ENCODE results near the gene SH2D1B. TPM values are rescaled to one million over a fixed set of nuclear protein-coding genes. Genes with fewer than 3 reads are reported as not detected.

The SH2D1B gene
- total and polyA plus RNA-seq, 4 donors, result 0.17 to 0.84 (median 0.30) TPM

DNA sequence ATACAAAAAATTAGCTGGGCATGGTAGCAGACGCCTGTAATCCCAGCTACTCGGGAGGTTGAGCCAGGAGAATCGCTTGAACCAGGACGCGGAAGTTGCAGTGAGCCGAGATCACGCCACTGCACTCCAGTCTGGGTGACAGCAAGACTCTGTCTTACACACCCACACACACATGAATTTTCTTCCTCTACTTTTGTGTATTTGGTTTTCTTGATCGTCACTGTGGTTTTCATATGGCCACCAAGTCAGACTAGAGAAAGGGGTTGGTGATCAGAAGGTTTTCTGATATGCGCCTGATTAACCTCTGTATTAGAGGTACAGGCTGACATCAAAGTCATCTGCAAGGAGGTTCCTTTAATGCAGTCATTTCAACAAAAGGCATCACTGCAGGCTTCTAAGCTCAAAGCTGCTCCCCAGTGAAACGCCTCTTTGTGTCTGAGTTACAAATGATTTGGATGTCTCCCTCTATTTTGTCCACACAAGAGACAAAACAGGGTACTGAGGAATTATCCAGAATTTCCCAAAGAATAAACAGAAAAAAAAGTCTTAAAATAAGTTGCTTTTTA, 11.1 kb downstream of the SH2D1B start:
- 92% methylated on average over 10 of the region's 10 CpGs for WGBS

More for the DNA sequence above, 11.1 kb downstream of the SH2D1B start:
- no peak overlapping the region for H3K27ac ChIP-seq (ENCODE audit: low read depth in 1 of 2, low read length in 2 of 2)
- no peak overlapping the region for H3K9ac ChIP-seq (ENCODE audit: low read depth in 1 of 2, low read length in 2 of 2)
- no peaks in the 10 kb centered on the region for H3K9me3 ChIP-seq (ENCODE audit: control insufficient read depth in 4 of 4, low read length in 3 of 4)
- peaks cover 0 to 2% (median 0%) of the 10 kb centered on the region in 4 donors for H3K27me3 ChIP-seq (ENCODE audit: control insufficient read depth in 4 of 4, insufficient read depth in 4 of 4, low read length in 3 of 4)
- H3K4me1 ChIP-seq (ENCODE audit: control insufficient read depth in 4 of 4, insufficient read depth in 4 of 4, low read length in 3 of 4), result no peaks in the 10 kb centered on the region
- no peak overlapping the region for H3K4me3 ChIP-seq (ENCODE audit: low read depth in 1 of 3, low read length in 3 of 3)
- TF ChIP-seq EGR1 (IDR thresholded peaks at IDR 0.05; ENCODE audit: low read depth in 2 of 2) (no peak), RXRA (IDR thresholded peaks at IDR 0.05) (no peak), NR2F2 (IDR thresholded peaks at IDR 0.05) (no peak), JUND (IDR thresholded peaks at IDR 0.05) (no peak), FOXA1 (IDR thresholded peaks at IDR 0.05) (no peak), SP1 (IDR thresholded peaks at IDR 0.05) (no peak), YY1 (IDR thresholded peaks at IDR 0.05) (no peak), REST (IDR thresholded peaks at IDR 0.05) (no peak), FOXA2 (IDR thresholded peaks at IDR 0.05) (no peak), HNF4A (conservative IDR thresholded peaks at IDR 0.05) (no peak), TAF1 (conservative IDR thresholded peaks at IDR 0.05) (no peak), HNF4G (IDR thresholded peaks at IDR 0.05) (no peak), GABPA (IDR thresholded peaks at IDR 0.05 in 1 of 2, conservative IDR thresholded peaks at IDR 0.05 in 1 of 2) (no peak), RAD21 (IDR thresholded peaks at IDR 0.05) (no peak), MAX (IDR thresholded peaks at IDR 0.05) (no peak)
- TF ChIP-seq, protein P1, sequence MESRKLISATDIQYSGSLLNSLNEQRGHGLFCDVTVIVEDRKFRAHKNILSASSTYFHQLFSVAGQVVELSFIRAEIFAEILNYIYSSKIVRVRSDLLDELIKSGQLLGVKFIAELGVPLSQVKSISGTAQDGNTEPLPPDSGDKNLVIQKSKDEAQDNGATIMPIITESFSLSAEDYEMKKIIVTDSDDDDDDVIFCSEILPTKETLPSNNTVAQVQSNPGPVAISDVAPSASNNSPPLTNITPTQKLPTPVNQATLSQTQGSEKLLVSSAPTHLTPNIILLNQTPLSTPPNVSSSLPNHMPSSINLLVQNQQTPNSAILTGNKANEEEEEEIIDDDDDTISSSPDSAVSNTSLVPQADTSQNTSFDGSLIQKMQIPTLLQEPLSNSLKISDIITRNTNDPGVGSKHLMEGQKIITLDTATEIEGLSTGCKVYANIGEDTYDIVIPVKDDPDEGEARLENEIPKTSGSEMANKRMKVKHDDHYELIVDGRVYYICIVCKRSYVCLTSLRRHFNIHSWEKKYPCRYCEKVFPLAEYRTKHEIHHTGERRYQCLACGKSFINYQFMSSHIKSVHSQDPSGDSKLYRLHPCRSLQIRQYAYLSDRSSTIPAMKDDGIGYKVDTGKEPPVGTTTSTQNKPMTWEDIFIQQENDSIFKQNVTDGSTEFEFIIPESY (IDR thresholded peaks at IDR 0.05), result no peak
- TF ChIP-seq, protein P2, sequence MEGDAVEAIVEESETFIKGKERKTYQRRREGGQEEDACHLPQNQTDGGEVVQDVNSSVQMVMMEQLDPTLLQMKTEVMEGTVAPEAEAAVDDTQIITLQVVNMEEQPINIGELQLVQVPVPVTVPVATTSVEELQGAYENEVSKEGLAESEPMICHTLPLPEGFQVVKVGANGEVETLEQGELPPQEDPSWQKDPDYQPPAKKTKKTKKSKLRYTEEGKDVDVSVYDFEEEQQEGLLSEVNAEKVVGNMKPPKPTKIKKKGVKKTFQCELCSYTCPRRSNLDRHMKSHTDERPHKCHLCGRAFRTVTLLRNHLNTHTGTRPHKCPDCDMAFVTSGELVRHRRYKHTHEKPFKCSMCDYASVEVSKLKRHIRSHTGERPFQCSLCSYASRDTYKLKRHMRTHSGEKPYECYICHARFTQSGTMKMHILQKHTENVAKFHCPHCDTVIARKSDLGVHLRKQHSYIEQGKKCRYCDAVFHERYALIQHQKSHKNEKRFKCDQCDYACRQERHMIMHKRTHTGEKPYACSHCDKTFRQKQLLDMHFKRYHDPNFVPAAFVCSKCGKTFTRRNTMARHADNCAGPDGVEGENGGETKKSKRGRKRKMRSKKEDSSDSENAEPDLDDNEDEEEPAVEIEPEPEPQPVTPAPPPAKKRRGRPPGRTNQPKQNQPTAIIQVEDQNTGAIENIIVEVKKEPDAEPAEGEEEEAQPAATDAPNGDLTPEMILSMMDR (IDR thresholded peaks at IDR 0.05; ENCODE audit: low read depth, low read length, missing input control), result no peak
- TF ChIP-seq, protein P3, sequence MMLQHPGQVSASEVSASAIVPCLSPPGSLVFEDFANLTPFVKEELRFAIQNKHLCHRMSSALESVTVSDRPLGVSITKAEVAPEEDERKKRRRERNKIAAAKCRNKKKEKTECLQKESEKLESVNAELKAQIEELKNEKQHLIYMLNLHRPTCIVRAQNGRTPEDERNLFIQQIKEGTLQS (IDR thresholded peaks at IDR 0.05), result no peak
- DNase-seq (ENCODE audit: low spot score), result no peak
- H3K36me3 ChIP-seq (ENCODE audit: control insufficient read depth in 4 of 4, insufficient read depth in 3 of 4, low read depth in 1 of 4, low read length in 3 of 4), result no peaks in the 10 kb centered on the region
